ENCODE data around the gene HOXB5.

DNA sequence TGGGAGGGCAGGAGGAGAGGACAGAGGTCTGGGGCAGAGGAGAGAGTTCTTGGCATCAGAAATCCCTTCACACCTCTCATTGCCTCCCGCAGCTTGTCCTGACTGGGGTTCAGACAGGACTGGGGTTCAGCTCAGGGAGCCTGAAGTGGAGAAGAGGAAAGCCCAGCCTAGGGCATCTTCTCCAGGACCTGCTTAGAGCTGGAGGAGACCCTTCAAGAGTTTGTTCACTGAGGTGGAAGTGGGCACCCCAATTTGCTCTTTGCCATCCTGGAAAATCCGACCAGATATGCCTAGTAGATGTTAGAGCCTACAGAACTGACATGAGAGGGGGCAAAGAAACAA lies 5.5 kb downstream of the HOXB5 start:
- no peak for TF ChIP-seq ZNF302 (tag by site-specific recombination; IDR thresholded peaks at IDR 0.05; ENCODE audit: low read depth)
- TF ChIP-seq, protein P1, sequence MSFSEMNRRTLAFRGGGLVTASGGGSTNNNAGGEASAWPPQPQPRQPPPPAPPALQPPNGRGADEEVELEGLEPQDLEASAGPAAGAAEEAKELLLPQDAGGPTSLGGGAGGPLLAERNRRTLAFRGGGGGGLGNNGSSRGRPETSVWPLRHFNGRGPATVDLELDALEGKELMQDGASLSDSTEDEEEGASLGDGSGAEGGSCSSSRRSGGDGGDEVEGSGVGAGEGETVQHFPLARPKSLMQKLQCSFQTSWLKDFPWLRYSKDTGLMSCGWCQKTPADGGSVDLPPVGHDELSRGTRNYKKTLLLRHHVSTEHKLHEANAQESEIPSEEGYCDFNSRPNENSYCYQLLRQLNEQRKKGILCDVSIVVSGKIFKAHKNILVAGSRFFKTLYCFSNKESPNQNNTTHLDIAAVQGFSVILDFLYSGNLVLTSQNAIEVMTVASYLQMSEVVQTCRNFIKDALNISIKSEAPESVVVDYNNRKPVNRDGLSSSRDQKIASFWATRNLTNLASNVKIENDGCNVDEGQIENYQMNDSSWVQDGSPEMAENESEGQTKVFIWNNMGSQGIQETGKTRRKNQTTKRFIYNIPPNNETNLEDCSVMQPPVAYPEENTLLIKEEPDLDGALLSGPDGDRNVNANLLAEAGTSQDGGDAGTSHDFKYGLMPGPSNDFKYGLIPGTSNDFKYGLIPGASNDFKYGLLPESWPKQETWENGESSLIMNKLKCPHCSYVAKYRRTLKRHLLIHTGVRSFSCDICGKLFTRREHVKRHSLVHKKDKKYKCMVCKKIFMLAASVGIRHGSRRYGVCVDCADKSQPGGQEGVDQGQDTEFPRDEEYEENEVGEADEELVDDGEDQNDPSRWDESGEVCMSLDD (tag by site-specific recombination; IDR thresholded peaks at IDR 0.05): peak; percentile 59; the same call in 1 of the 2 replicates
- TF ChIP-seq ZBTB49 (tag by site-specific recombination; IDR thresholded peaks at IDR 0.05; ENCODE audit: low read depth): no peak
- TF ChIP-seq CTCF (tag by site-specific recombination; IDR thresholded peaks at IDR 0.05): no peak
